HG02840 (cell line): ENCODE measurements around the gene NCAM1.
"Not testable (repeated sequence)": the region's sequence is repeated elsewhere in the genome, so short reads cannot be mapped to it uniquely, and the experiment has no call there.

Experiments used
- ATAC-seq: cut with Tn5 transposase; IDR thresholded peaks from one replicate; pipeline ENCODE4 v1.9.1; 2021; ENCODE audit warnings: mild to moderate bottlenecking, moderate library complexity, moderate number of reproducible peaks; ENCODE audit not compliant: unreplicated experiment, low FRiP score

NCAM1 gene

GRCh38 chr11:113288286-113288863 is 327.2 kb downstream of the NCAM1 start:
- no peak for ATAC-seq

GRCh38 chr11:113289431-113290187 is 328.4 kb downstream of the NCAM1 start:
- peak; percentile 91 for ATAC-seq

GRCh38 chr11:113293936-113294335 is 332.7 kb downstream of the NCAM1 start:
- no peak for ATAC-seq

GRCh38 chr11:113295993-113296392 is 334.8 kb downstream of the NCAM1 start:
- ATAC-seq: no peak

GRCh38 chr11:113296447-113297205 is 335.4 kb downstream of the NCAM1 start:
- no peak for ATAC-seq

GRCh38 chr11:113298496-113298895 is 337.3 kb downstream of the NCAM1 start:
- not testable (repeated sequence) for ATAC-seq

GRCh38 chr11:113304916-113305315 is 343.7 kb downstream of the NCAM1 start:
- ATAC-seq: no peak

GRCh38 chr11:113305440-113306336 is 344.5 kb downstream of the NCAM1 start:
- no peak for ATAC-seq

- no peak for ATAC-seq
Measured at GRCh38 chr11:113308601-113309000, 347.4 kb downstream of the NCAM1 start.

- ATAC-seq: no peak
Measured at GRCh38 chr11:113311536-113311935, 350.3 kb downstream of the NCAM1 start.

- no peak for ATAC-seq
Measured at GRCh38 chr11:113313601-113314000, 352.4 kb downstream of the NCAM1 start.

- ATAC-seq: peak; percentile 1
Measured at GRCh38 chr11:113314065-113314388, 352.8 kb downstream of the NCAM1 start.

- ATAC-seq: peak; percentile 98
Measured at GRCh38 chr11:113314389-113315301, 353.4 kb downstream of the NCAM1 start, which contains the start of gene TTC12. Gene TTC12 (plus strand): TSS chr11:113314583. CDS start chr11:113316258, 1,675 bp downstream.

- ATAC-seq: no peak
Measured at GRCh38 chr11:113315811-113316210, 354.6 kb downstream of the NCAM1 start.

GRCh38 chr11:113316256-113316655 is 355.0 kb downstream of the NCAM1 start:
- no peak for ATAC-seq

- ATAC-seq: no peak
Measured at GRCh38 chr11:113317339-113317738, 356.1 kb downstream of the NCAM1 start.

GRCh38 chr11:113319085-113319484 is 357.9 kb downstream of the NCAM1 start:
- ATAC-seq: no peak

GRCh38 chr11:113322158-113322557 is 360.9 kb downstream of the NCAM1 start:
- ATAC-seq: no peak

GRCh38 chr11:113324250-113324649 is 363.0 kb downstream of the NCAM1 start:
- no peak for ATAC-seq
